ENCODE results near the gene FFAR1.

GRCh38 chr19:35313587-35313986 lies 34.1 kb upstream of the FFAR1 start:
- no peak for TF ChIP-seq CTCF (IDR thresholded peaks at IDR 0.05; ENCODE audit: borderline replicate concordance, extremely low read depth, low read length, poor library complexity, severe bottlenecking)
- no peak for TF ChIP-seq EZH2 (IDR thresholded peaks at IDR 0.05; ENCODE audit: borderline replicate concordance, low read depth, low read length, severe bottlenecking)

Data from DND-41 (cell line).